Jurkat, Clone E6-1 (cell line): ENCODE data around the gene TMEM200C.
"Not testable (repeated sequence)": the region's sequence is repeated elsewhere in the genome, so short reads cannot be mapped to it uniquely, and the experiment has no call there.

Experiments used
- DNase-seq: peaks from one replicate; pipeline ENCODE4 v3.0.0-alpha.2; 2011; ENCODE audit warnings: low read depth, low spot score
- H3K4me3 ChIP-seq: 2 replicates; pipeline ENCODE4 v1.5.1; 2011; ENCODE audit warnings: mild to moderate bottlenecking, low read length, control low read depth, moderate library complexity

TMEM200C gene

DNA sequence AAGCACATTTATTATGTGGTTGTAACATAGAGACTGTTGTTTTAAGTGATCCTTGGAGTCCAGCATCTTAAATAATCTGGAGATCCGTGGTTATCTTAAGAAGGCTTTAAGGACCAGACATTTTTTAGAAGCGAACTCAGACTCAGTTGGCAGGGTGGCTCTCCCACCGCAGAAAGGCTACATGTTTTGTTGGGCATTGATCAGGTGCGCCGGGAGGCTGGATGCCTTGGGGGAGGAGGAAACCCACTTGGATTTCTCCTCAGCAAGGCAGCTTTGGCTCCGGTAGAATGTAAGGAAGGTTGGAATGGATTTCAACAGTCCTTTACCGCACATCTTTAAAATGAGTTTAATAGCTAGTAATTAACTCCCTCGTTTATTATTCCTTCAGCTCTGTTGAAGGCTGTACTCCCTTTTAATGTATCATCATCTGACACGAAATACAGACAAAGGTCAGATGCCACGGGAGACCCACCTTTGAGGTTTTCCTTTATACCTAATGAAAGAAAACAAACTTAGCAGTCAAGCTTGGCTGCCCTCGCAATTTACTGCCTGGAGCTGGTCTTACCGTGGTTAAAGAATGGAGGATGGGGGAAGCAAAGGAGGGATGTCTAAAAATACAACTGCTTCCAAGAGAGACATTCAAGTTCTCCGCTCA lies 1.2 kb downstream of the TMEM200C start:
- no peak overlapping the region for H3K4me3 ChIP-seq
- no peak for DNase-seq

DNA sequence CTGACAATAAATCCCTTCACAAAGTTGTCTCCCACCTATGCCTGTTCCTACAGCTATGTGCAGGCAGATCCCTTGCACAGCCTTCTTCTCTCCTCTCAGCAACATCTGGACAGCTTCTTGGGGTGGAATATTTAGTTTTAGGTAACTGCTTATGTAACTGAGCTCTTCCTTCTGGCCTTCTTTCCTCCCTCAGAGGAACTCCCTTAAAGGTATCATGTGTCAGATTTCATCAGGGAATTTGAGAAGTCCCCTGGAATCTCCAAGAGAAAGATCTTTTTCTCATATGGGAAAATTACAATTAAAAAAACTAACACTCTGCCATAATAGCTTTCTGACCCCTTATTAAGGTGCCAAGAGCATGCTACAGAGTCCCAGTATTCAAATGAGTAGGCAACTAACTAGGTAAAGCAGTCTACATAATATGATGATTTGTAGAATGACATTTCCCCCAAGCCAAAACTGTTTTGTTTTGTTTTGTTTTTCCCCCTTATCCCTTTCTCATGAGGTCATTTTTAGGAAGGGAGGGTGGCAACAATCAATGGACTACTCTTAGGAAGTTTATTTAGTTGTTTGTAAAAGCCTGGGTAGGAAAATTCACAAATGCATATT lies 2.4 kb downstream of the TMEM200C start:
- DNase-seq, result no peak
- no peak overlapping the region for H3K4me3 ChIP-seq

DNA sequence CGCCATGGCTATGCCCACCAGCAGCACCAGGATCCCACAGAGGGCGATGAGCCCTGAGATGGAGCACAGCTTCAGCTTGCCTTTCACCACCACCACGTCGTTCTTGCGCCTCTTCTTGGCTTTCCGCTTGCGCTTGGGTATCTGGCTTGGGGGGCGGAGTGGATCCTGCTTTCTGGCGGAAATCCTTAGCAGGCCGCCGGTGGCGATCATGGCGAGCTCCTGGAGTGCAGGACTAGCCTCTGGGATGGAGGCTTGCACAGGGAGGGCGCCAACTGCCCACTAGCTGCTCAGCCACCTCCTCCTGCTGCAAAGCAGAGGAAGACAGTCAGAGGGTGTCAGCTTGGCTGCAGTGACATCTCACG lies 3.5 kb downstream of the TMEM200C start:
- DNase-seq, result no peak
- no peak overlapping the region for H3K4me3 ChIP-seq

DNA sequence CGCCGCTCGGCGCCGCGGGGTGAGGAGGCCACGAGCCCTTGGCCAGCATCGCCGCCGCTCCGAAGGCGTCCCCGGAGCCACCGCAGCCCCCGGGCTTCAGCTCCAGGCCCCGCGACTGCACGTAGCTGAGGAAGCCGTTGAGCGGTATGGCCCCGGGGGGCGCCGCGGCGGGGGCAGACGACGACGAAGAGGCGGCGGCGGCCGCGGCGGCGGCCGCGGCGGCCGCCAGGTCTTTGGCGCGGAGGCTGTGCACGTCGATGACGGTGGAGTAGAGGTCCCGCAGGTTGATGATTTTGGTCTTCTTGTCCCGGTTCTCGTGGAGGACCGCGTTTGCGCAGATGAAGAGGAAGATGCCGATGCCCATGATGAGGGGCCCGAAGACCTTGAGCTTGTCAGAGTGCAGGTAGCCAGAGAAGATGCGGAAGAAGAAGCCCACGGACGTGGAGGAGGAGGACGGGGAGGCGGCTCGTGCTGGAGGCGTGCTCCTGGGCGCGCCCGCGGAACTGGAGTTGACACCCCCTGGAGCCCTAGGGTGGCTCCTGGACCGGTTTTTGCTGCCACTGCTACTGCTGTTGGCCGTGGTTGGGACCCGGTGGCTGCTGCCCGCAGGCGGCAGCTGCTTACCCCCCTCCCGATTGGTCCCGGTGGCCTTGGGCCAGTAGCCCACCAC lies 4.0 kb downstream of the TMEM200C start:
- DNase-seq, result no peak
- H3K4me3 ChIP-seq, result no peak overlapping the region

DNA sequence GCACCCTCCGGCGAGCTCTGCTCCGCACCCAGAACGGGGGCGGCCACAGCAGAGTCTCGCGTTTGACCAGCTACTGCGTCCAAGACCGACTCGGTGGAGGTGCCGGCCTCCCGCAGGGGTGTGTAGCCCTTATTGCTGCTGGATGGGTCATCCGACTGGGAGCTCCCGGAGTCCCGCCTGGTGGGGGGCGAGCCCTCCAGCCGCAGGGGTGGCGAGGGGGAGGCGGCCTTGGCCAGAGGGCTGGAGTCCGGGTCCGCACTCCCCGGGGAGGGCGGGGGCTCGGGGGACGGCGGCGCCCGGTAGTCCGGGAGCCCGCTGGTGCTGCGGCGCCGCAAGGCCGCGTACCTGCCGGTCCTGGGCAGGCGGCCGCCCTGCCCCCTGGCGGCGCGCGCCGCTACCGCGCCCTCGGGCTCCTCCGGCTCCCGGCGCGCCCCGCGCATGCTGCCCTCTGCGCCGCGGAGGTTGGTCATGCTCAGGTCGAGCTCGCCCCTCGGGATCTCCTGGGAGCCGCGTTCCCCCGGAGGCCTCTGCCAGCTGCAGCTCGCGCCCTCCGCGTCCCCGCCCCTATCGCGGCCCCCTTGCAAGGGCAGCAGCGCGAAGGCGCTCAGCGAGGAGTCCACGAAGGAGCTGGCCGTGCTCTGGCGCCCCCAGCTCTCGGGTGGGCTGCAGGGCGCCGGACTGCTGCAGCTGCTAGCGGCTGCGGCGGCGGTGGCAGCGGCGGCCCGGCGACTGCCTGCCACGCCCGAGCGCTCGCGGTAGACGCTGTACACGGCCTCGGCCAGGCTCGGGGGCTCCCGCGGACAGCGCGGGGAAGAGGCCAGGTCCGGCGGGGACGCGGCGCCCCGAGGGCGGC lies 4.8 kb downstream of the TMEM200C start:
- H3K4me3 ChIP-seq, result no peak overlapping the region
- no peak for DNase-seq

DNA sequence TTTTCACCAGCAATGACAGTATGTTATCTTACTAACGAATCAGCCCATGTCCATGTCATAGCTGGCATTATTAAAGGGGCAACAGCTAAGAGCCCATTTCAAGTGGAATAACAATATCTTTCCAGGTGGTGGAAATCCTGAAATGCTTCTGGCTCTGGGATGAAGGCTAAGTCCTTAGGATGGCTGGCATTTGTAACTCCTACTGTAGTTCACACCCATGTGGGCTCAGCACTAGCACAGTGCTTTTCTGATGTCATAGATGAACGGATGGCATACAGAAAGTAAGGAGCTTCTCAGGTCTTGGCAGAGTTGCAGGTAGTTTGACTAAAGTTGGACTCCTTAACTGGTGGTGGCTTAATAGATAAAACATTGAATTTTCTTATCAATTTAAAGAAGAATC lies 10.0 kb downstream of the TMEM200C start:
- no peak for DNase-seq
- no peak overlapping the region for H3K4me3 ChIP-seq

DNA sequence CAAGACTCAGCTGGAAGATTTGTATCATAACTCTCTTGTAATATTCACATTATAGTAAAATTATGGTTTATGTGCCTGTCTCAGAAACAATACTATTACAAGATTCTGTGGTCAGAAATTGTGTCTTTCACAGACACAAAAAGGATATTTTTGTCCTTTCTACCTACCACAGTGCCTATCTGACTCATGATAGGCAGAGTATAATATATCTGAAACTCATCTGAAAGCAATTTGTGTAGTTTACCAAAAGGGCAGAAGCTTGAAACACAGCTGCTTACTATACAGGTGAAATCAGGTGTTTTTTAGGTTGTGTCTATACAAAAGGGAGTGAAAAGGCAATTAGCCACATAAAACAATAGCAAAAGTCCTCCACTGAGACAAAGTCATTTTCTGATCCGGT lies 10.9 kb downstream of the TMEM200C start:
- no peak for DNase-seq
- no peak overlapping the region for H3K4me3 ChIP-seq

DNA sequence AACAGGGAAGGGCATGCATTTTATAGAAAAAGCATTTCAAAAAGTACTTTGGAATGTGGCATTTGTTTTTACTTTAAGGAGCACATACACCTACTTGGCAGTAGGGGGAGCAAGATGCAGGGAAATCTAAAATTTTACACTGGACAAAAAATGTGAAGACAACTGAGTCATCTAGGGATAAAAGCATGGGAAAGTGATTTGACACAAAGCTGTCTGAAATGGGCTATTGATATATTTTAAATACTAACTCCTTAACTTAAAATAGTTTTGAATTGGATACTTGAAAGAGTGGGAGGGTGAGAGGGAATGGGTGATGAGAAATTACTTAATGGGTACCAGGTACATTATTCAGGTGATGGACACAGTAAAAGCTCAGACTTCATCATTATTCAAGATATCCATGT lies 15.8 kb downstream of the TMEM200C start:
- H3K4me3 ChIP-seq, result no peak overlapping the region
- DNase-seq, result peak; percentile 10

DNA sequence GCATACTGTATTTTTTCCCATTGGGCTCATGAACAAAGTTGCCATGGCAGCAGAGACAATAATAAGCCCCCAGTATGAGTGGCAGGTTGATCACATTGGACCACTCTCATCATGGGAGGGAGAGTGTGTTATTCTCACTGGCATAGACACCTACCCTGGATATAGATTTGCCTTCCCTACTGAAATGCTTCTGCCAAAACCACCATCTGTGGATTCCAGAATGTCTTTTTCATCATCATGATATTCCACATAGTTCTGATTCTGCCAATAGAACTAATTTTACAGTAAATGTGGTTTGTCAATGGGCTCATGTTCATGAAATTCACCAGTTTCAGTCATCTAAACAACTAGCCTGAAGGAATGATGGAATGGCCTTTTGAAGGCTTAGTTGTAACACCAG lies 18.4 kb downstream of the TMEM200C start:
- no peak for DNase-seq
- no peak overlapping the region for H3K4me3 ChIP-seq

DNA sequence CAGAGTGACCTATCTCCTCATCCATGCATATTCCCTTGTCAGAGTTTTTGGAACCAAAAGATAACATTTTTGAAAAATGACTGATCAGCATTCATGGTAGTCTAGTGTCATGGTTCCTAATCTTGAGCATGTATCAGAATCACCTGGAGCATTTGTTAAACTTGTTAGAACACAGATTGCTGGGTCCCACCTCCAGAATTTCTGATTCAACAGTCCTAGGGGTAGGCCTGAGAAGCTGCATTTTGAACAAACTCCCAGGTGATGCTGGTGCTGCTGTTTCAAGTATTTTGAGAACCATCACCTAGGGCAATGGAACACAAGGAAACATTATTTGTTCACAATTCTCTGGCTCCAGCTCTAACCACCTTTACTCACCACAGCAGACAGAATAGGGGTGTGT lies 21.0 kb downstream of the TMEM200C start:
- DNase-seq, result no peak
- no peak overlapping the region for H3K4me3 ChIP-seq

DNA sequence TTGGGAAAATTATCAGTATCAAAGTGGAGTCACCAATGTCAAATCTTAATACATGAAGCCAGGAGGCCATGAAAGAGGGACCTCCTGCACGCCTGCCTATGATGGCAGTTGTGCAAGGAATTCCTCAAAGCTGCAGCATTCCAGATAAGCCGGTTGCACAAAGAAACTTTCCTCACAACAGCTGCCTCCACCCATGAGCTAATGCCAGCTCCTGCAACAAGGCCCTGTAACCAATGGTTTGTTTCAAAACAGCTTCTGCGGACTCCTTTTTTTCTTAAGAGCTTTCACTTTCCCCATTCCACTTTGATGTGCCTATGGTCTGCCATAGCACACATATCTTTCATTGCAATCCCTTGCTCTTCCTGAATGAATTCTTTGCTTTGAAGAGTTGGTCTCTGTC lies 22.4 kb downstream of the TMEM200C start:
- H3K4me3 ChIP-seq, result no peak overlapping the region
- no peak for DNase-seq

DNA sequence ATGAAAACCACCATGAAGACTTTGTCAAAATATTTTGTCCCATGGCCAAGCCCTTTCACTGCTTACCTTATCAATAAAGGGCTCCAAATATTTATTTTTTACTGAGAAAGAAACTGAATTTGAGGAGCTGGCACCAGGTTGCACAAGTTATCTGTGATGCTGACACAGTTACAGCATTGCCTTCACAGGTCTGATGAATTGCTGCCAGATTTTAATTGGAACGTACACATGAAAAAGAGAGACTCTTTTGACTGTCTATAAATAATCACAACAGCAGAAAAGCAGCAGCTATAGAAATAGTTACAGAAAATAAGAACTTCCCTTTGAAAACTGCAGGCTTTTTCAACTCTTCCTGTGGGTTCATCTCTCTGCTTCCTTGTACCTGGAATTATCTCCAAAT lies 23.9 kb downstream of the TMEM200C start:
- H3K4me3 ChIP-seq, result no peak overlapping the region
- no peak for DNase-seq

DNA sequence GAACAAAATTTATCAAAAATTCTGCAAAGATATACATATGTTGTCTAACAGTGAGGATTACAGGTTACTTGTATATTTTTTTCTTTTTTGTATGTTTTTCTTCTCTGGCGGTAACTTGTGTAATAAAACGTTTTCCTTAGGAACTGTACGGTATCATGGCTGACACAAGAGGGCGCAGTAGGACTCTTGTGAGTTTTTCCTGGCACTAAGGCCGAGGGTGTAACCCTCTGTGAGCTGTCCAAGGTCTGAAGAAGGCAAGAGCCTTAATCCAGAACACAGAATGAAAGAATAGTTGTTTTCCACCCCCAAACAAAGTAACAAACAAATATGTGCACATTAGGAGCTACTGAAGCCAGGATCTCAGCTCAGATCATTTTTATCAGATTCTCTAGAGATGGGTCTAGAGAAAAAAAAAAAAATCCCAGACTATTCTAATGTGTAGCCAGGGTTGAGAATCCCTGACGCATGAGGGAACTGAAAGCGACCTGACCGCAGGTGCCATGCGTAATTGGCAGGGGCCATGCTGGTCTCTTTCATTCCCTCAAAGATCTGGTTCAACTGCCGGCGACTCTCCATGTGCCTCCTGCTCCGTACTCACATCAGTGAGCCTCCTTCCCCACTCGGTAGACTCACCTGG lies 27.0 kb downstream of the TMEM200C start:
- peak; percentile 77 for DNase-seq
- no peak overlapping the region for H3K4me3 ChIP-seq

DNA sequence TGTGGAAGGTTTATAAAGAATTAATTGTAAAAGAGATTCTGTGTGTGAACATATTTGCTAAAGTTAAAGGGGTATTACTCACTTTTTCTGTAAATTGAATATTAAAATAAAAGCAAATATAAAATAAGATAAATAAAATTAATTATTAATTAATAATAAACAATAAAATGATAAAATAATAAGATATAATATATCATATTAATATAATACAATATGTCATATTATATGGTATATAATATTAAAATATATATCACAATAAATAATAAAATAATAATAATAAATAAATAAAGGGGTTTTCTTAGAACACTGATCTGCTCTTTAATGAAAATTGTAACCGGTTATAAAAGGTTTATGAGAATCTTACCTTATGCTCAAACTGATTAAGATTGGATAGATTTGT lies 29.8 kb downstream of the TMEM200C start:
- H3K4me3 ChIP-seq, result no peak overlapping the region
- no peak for DNase-seq

DNA sequence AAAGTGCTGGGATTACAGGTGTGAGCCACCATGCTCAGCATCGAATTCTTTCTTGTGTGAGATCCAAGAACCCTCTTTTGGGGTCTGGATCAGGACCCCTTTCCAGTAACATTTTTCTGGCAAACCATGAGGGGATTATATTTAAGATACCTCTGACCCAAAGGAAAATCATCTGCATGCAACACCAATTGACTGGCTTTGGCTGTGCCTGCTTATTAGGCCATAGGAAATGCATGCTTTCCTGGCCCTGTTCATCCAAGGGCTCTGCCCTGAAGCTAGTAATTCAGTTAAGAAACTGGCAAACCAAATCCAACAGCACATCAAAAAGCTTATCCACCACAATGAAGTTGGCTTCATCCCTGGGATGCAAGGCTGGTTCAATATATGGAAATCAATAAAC lies 33.2 kb downstream of the TMEM200C start:
- H3K4me3 ChIP-seq, DNase-seq: not testable (repeated sequence)

DNA sequence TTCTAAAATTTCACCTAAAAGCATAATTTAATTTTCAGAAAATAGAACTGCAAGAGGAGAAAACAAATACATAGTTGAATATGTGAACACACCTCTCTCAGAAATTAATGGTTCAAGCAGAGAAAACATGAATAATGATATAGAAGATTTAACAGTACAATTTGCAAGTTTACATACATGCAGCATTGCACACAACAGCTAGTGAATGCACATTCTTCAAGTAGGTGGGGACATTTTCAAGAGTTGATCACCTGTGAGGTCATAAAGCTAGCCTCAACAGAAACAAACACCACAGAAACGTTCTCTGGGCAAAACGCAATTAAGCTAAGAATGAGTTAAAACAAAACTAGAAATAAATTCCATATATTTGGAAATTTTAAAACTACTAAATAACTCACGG lies 38.1 kb downstream of the TMEM200C start:
- H3K4me3 ChIP-seq, result no peak overlapping the region
- DNase-seq, result no peak

DNA sequence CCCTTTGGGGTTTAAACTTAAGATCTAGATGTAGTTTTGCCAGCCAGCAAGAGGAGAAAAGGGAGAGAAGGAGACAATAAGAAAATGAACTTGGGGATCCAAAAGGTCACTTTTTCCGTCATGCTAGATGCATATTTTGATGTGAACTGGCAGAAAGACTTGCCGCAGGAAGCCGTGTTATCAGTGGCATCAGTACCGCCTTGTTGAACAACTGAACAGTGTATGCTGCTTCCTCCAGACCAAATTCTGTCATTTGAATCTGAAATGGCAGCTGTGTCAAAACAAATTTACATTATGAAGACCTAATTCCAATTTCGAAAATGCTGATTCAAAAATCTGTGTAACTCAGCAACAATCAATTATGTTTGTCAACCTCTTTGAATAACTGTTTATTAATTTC lies 42.1 kb downstream of the TMEM200C start:
- peak; percentile 39 for DNase-seq
- no peak overlapping the region for H3K4me3 ChIP-seq

DNA sequence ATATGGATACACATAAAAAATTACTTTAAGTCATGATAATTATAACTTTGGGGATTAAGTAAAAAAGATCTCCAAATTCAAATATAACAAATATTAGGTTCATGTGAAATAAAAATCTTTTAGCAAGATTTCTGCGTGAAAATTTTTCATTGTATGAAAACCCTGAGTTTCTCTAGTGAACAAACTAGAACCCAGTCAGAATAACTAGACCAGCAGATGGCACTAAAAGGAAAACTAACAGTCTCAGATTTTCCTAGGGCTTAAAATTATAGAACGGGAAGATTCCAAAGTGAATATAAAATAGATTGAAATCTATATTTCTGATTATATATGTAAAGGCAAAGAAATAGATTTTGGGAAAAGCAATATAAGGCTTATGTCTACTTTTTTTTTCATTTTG lies 43.3 kb downstream of the TMEM200C start:
- no peak overlapping the region for H3K4me3 ChIP-seq
- no peak for DNase-seq

DNA sequence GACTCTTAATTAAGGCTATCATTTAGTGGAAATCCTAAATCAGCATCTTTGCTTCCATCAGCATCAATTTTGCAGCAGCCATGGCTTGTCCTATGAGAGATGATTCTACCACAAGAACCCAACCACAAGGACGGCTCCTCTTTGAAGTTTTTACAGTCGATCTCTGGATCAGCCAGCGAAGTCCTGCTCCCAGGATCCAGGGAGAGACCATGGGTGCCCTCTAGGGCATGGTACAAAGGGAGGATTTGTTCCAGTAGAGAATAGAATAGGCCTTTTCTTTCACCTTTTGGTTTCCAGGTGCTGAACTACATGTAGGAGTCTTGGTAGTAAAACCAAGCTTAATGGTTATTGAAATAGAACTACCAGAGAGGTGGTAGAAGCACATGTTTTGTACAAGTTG lies 52.7 kb downstream of the TMEM200C start:
- H3K4me3 ChIP-seq, result no peak overlapping the region
- DNase-seq, result no peak

DNA sequence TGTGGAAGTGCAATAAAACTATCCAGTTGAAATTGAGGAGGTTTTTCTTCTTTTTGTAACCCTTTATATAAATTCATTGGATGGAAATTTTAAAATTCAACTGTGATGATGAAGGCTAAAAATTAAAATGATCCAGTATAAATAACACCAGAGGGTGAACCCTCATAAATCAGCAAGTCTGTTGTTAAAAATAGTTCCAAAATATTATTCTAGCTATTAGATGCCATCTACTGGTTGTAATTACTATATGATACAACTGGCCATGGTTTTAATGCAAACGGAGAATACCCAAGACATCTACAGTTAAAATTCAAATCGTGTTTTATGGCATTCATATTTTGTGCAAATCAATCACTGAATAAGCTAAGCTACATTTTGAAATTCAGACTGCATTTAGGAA lies 53.8 kb downstream of the TMEM200C start:
- DNase-seq, result no peak
- no peak overlapping the region for H3K4me3 ChIP-seq
